Peyer's patch (tissue), 4 donors: ENCODE measurements around the gene KCNIP4.

ENCODE experiments used
- CTCF ChIP-seq, 6 experiments: fragments of 450-650 bp in 4 of 6; fragments of 200-600 bp in 2 of 6; sonication (generic) in 1 of 6; IDR thresholded peaks; one replicate each; pipeline ENCODE4 v1.5.1; 2017 to 2019; ENCODE audit warnings: antibody characterized with exemption in 6 of 6, mild to moderate bottlenecking in 3 of 6, moderate library complexity in 1 of 6
- POLR2A ChIP-seq, 2 donors: fragments of 450-650 bp; IDR thresholded peaks; one replicate each; pipeline ENCODE4 v1.5.1; 2017; ENCODE audit warnings: antibody characterized with exemption in 2 of 2, mild to moderate bottlenecking in 2 of 2, moderate library complexity in 2 of 2

DNA sequence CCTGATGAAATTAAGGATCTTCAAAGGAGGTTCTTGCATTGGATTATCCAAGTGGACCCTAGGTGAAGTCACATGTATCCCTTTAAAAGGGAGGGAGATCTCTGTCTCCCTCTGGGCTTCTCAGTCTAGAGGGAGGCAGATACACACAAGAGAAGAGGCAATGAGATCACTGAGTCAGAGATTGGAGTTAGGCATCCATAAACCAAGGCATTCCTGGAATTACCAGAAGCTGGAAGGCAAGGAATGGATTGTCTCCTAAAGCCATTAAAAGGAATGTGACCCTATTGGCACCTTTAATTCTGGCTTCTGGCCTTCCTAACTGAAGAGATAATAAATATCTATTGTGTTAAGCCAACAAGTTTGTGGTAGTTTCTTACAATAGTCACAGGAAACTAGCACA is 865.2 kb downstream of the KCNIP4 start:
- TF ChIP-seq CTCF (IDR thresholded peaks at IDR 0.05) = no peak
- no peak for TF ChIP-seq POLR2A (IDR thresholded peaks at IDR 0.05)
